ENCODE data around the gene CACFD1.
"Not testable (repeated sequence)": the region's sequence is repeated elsewhere in the genome, so short reads cannot be mapped to it uniquely, and the experiment has no call there.

Gene CACFD1

DNA sequence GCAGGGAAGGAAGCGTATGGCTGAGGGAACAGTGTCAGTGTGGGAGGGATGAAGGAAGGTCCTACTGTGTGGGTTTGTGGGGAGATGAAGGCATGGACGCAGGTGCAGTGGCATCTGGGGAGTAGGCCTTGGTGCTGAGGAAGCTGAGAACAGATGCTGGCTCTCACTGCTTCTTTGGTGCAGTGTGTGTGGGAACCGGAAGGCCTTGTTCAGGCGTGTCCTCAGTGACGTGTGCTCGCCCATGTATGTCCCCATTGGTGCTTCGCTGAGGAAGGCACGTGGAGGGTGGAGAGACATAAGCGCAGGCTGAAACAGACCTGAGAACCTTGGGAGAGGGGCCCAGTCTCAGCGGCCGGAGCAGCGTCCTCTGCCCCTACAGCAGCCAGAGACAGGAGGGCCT, 18.9 kb upstream of the CACFD1 start:
- DNase-seq (ENCODE audit: low read depth): no peak

DNA sequence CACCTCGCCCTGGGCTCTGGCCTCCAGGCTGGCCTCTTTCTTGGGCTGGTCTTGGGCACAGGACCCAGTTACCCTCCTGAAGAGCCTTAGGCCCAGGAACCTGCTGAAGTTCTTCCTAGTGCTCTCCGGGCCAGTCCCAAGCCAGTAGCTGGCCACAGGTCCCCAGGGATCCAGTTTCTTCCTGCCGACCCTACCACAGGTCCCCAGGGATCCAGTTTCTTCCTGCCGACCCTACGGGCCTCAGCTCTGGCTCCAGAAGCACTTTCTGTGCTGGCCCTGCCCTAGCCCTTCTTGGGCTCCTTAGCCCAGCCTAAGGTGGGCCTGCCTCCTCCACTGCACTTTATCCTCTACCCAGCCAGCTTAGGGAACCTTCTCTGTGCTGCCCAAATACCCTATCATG, 18.2 kb upstream of the CACFD1 start:
- no peak for DNase-seq (ENCODE audit: low read depth)

DNA sequence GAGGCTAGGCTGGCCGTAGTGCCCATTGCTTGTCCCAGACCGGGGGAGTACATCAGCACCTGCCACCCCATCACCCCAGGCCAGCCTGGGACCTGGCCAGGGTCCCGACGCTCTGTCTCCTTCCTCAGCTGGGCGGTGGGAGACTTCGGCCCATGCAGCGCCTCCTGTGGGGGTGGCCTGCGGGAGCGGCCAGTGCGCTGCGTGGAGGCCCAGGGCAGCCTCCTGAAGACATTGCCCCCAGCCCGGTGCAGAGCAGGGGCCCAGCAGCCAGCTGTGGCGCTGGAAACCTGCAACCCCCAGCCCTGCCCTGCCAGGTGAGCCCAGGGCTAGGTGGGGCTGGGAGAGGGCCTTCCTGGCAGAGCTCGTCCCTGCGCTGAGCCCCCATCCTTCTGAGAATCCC, 16.5 kb upstream of the CACFD1 start:
- no peak for DNase-seq (ENCODE audit: low read depth)

DNA sequence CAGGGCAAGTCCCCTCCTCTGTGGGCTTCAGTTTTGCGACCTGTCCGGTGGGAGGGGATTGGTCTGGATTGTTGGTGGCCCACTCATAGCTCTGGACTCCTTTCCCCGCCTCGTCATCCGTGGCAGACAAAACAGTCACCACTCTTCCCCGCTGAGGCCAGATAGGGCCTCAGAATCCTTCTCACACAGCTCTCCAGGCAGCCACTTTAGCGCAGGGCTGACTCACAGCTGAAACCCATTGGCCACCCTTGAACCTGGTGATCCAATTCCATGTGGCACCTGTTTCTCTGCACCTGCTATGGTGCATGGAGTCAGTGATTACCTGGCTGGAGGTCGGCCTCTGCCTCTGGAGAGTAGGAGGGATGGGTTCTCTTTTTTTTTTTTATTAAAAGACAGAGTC, 15.8 kb upstream of the CACFD1 start:
- no peak for DNase-seq (ENCODE audit: low read depth)

DNA sequence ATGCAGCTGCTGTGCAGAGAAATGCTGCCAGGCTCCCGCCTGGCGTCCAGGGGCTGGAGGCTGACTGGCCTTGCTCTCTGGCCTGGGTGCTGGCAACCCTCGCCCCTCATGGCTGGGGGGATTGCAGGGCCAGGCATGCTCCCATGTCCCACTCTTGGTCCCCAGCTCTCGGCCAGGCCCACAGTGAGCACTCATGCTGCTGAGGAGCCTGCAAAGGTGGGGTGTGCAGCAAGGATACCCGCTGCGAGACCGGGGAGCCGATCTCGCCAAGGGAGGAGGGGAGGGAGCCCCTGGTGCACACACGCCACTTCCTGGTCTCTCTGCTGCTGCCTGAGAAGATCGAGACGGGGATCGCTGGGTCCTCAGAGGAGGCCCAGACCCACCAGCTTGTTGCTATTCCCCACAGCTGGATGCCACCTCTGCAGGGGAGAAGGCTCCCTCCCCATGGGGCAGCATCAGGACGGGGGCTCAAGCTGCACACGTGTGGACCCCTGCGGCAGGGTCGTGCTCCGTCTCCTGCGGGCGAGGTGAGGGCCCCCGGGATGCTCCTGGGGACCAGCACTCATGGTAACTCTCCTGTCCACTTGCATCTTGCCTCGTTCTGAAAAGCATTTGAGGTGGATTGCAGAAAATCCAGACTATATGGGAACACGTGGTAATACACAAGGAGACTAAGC, 14.3 kb upstream of the CACFD1 start:
- no peak for DNase-seq (ENCODE audit: low read depth)

DNA sequence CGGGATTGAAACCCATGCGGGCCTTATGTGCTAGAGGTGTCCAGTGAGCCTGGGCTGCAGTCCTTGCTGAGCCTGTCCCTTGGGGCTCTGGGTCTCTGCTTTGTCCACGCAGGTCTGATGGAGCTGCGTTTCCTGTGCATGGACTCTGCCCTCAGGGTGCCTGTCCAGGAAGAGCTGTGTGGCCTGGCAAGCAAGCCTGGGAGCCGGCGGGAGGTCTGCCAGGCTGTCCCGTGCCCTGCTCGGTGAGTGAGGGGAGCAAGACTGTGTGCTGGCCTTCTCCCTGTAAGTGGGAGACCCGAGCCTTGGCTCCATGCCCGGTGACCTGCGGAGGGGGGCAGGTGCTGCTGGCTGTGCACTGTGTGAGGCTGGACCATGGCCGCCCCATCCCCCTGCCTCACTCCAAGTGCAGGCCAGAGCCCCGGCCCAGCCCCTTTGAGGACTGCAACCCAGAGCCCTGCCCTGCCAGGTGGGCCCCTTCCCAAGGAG, 11.2 kb upstream of the CACFD1 start:
- DNase-seq (ENCODE audit: low read depth): no peak

DNA sequence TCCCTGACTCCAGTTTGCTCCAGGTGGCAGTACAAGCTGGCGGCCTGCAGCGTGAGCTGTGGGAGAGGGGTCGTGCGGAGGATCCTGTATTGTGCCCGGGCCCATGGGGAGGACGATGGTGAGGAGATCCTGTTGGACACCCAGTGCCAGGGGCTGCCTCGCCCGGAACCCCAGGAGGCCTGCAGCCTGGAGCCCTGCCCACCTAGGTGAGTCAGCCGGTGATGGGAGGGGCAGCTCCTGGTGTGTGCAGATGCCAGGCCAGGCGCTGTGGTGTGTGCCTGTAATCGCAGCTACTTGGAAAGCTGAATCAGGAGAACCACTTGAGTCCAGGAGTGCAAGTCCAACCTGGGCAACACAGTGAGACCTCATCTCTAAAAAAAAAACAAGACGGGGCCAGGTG, 10.0 kb upstream of the CACFD1 start:
- no peak for DNase-seq (ENCODE audit: low read depth)

DNA sequence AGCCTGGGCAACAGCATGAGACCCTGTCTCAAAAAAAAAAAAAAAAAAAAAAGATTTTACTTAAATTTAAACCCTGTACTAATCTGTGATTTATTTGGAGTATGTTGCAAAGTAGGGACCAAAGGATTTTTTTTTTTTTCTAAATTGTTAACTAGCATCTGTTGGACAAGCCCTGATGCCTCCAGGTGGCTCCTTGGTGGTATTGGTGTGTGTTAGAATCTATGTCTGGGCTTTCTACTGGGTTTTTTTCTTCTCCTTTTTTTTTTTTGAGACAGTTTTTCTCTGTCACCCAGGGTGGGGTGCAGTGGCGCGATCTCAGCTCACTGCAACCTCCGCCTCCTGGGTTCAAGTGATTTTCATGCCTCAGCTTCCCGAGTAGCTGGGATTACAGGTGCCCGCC, 7.9 kb upstream of the CACFD1 start:
- not testable (repeated sequence) for DNase-seq (ENCODE audit: low read depth)

DNA sequence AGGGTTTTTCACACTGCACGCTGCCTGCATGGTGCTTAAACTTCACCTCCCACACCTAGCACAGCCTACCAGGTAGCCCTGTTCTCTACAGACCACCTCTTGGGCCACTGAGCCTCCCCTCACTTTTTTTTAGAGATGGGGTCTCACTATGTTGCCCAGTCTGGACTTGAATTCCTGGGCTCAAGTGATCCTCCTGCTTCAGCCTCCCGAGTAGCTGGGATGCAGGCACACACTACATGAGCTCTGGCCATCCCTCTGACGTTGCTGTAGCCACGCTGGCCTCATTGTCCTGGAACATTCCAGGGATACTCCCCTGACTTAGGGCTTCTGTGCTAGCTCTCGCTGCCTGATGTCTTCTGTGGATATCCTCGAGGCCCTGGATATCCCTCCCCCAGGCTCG, 7.2 kb upstream of the CACFD1 start:
- no peak for DNase-seq (ENCODE audit: low read depth)

DNA sequence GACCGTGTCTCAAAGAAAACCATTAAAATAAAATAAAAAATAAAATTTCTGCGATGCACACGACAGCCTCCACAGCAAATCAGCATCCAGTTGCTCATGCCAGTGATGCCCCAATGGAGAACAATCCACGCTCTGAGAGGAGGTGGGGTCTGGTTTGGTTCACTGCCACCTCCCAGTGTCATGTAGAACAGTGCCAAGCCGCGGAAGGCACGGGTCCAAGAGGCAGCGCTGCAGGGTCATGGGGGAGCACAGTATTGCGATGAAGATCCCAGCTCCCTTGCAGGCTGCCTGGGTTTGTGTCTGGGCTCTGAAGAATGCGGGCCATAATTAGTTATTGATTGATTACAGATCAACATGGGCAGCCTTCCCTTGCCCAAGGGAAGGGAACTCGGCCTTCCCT, 6.1 kb upstream of the CACFD1 start:
- DNase-seq (ENCODE audit: low read depth): no peak

DNA sequence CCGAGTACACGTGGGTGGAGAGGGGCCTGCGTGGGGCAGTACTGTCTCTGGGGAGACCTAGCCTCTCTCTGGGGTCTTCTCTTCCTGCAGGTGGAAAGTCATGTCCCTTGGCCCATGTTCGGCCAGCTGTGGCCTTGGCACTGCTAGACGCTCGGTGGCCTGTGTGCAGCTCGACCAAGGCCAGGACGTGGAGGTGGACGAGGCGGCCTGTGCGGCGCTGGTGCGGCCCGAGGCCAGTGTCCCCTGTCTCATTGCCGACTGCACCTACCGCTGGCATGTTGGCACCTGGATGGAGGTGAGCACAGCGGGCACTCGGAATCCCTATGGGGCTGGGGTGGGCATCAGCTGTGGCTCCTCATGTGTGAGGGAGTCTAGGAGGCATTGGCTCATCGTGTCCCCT, 5.5 kb upstream of the CACFD1 start:
- no peak for DNase-seq (ENCODE audit: low read depth)

DNA sequence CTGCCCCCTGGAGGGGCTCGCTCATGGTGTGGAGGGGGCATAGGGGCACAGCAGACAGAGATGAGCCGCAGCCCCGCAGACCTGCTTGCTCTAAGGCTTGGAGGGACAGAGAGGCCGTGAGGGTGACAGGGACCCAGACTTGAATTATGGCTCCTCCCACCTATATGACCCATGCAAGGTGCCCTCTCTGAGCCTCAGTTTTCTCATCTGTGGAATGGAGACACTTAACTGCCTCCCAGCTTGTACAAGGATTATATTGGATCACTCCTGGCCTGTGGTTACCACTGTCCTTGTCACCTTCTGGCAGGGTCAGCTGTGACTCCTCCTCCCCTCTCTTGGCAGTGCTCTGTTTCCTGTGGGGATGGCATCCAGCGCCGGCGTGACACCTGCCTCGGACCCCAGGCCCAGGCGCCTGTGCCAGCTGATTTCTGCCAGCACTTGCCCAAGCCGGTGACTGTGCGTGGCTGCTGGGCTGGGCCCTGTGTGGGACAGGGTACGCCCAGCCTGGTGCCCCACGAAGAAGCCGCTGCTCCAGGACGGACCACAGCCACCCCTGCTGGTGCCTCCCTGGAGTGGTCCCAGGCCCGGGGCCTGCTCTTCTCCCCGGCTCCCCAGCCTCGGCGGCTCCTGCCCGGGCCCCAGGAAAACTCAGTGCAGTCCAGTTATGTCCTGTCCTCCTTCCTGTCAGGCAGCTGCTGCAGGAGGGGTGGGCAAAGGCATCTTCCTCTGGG, 4.7 kb upstream of the CACFD1 start:
- no peak for DNase-seq (ENCODE audit: low read depth)

DNA sequence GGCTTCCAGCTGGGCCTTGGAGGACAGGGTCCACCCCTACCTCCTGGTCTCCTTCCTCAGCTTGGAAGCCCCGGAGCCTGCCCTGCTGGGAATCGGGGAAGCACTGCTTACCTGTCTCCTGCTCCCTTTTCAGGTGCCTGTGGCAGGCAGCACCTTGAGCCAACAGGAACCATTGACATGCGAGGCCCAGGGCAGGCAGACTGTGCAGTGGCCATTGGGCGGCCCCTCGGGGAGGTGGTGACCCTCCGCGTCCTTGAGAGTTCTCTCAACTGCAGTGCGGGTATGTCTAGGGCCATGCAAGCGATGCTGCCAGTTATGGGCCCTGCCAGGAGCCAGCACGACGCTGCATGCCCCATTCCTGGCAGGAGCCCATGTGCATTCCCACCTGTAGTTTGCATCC, 3.8 kb upstream of the CACFD1 start:
- no peak for DNase-seq (ENCODE audit: low read depth)

DNA sequence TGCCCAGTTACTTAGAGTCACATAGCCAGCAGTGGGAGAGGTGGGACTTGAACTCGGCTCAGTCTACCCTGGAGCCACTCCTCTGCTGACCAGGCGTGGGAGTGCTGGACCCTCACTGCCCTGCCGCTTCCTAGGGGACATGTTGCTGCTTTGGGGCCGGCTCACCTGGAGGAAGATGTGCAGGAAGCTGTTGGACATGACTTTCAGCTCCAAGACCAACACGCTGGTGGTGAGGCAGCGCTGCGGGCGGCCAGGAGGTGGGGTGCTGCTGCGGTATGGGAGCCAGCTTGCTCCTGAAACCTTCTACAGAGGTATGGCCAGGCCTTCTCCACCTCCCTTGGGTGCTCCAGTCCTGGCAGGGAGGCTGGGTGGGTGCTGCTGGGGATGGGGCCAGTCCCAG, 3.4 kb upstream of the CACFD1 start:
- DNase-seq (ENCODE audit: low read depth): no peak

DNA sequence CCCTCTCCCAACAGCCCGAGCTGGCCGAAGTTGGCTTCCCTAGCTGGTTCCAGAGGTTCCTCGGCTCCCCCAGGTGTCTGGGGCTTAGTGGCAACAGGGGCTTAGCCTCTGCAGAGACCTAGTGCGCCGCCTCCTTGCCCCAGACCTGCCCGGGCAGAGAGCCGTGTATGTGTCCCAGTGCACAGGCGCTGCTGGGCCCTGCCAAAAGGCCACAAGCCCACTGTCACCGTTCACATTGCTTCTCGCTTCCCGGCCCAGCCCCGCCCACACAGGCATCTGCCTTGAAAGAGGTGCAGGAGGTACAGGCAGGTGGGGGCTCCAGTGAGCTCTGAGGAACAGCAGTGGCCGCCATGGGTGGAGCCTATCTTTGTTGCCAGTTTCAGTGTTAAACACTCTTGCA, 2.5 kb upstream of the CACFD1 start:
- DNase-seq (ENCODE audit: low read depth): no peak

DNA sequence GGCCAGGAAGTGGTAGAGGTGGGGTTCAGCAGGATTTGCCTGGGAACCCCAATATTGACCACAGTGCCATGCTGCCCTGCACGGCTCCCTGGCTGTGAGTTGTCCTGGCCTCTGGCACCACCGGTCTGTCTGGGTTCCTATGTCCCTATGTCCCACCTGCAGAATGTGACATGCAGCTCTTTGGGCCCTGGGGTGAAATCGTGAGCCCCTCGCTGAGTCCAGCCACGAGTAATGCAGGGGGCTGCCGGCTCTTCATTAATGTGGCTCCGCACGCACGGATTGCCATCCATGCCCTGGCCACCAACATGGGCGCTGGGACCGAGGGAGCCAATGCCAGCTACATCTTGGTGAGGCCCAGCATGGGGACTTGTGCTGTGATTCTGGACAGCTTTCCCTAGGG, 2.0 kb upstream of the CACFD1 start:
- DNase-seq (ENCODE audit: low read depth): no peak

DNA sequence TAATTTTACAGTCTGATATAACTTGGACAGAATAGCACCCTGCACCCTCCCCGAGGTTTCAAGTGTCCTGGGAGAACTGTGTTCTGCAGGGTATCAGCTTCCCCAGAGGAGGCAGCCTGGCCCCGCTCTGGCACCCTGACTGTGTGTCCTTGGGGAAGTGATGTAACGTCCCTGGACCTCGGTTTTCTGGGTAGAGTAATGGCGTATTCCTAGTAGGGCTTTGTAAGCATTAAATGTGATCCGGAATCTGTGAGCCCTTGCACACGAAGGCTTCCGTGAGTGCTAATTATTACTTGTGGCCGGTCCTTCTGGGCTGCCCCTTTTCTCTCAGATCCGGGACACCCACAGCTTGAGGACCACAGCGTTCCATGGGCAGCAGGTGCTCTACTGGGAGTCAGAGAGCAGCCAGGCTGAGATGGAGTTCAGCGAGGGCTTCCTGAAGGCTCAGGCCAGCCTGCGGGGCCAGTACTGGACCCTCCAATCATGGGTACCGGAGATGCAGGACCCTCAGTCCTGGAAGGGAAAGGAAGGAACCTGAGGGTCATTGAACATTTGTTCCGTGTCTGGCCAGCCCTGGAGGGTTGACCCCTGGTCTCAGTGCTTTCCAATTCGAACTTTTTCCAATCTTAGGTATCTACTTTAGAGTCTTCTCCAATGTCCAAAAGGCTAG, 1.0 kb upstream of the CACFD1 start:
- no peak for DNase-seq (ENCODE audit: low read depth)

DNA sequence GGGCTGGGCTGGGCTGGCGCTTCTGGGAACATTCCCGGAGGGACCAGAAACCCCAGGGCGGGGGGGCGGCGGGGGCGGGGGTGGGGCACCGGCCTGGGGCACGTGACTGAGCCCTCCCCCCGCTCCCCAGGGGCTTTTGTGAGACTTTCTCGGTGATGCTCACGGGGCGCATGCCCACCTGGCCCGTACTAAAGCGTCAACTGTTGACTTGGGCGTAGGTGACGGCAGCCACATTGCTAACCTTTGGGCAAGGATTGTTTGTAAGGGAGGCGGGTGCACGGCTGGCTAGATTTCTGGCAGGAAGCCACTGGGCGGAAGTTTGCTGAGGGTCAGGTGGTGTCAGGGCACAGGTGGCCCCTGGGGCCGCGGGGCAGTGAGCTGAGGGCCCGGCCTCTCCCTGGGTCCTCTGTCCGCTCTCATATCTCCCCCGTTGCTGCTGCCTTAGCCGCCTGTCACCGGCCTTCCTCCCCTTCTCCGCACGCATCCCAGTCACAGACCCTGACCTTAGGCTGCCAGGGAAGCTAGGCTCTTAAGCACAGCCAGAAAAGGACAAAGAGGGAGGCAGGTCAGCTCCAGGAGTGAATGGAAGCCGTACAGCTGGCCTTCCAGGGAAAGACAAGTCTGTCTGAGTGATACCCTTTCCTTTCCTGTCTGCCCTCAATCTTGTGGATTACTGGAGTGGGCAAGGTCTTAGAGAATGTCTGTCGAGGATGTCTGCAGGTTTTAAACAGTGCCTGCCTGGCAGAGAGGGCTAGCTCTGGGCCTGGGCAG, 812 bp downstream of the CACFD1 start:
- no peak for DNase-seq (ENCODE audit: low read depth)

DNA sequence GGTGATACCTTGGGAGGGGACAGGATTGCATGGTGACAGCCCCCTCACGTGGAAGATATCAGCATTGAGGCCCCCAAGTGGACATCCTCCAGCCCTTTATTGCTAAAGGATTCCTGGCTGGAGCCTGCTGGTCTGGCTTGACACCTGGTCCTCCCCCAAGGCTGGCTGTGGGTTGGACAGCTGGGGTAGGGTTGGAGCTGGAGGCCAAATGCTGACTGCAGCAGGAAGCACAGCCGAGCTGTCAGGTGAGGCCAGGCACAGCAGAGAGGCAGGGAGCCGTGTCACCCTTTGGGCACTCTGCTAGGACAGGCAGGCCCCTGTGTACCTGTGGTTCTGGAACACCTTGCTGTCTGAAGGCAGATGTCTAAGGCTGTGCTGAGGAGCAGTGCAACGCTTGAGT, 2.2 kb downstream of the CACFD1 start:
- DNase-seq (ENCODE audit: low read depth): no peak

DNA sequence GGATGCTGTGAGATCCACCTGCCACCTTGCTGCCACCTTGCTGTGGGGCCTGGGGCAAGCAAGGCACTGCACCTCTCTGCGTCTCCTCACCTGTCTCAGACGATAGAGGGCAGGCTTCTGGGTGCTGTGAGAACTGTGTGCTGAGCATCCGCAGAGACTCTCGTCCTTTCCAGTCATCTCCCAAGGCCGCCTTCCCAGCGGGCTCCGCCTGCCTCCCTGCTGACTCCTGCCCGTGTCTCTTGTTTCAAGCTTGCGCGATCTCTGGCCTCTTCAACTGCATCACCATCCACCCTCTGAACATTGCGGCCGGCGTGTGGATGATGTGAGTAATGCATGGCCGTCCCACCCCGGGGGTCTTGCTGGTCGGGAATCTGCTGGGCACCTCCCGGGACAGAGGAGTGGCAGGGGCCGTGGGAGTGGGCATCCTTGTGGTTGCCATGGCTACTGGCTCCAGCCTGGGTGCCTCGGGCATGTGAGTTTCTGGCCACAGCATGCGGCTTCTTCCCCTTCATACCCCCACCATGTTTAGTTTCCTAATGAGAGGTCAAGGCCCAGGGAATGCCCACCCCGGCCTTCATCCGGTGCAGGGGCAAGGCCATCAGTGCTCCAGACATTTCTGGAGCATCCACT, 3.6 kb downstream of the CACFD1 start:
- no peak for DNase-seq (ENCODE audit: low read depth)

DNA sequence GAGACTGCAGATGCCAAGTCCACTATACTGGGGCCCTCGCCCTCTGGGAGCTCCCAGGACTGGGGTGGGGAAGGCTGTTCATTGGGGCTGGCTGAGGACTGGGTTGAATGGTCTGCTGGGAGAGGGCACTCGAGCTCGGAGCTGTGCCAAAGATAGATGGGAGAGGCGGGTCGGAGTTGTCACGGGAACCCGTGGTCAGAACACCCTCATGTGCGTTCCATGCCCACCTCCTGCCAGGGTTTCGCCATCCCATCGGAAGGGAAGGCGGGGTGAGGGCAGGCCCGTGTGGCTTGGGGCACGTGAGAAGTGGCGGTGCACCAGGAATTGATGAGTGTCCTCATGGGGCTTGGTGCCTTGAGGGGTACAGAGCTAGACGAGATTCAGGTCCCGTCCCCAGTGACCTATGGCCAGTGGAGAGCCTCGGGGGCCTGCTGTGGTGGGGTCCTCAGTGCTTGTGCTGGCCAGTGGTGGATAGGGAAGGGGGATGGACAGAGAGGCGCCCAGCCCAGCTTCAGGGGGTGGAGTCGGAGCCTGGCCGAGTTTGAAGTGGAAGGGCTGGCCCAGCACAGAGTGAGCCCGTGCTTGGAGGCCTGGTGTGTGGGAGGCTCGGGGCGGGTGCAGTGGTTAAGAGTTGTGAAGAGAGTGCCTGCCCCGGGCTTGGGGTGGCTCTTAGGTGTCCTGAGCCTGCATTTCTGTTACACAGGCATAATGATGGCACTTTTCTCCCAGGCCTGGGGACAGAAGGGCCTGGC, 4.3 kb downstream of the CACFD1 start:
- no peak for DNase-seq (ENCODE audit: low read depth)

Measured in HS-27A (cell line).